ENCODE data around the gene UNC13D.
"Not testable (repeated sequence)": the region's sequence is repeated elsewhere in the genome, so short reads cannot be mapped to it uniquely, and the experiment has no call there.

Gene UNC13D

GRCh38 chr17:75875182-75875939 is 31.2 kb upstream of the UNC13D start:
- H3K27ac Mint-ChIP-seq = no peak overlapping the region
- H3K4me3 Mint-ChIP-seq = no peak overlapping the region
- no peak for DNase-seq

GRCh38 chr17:75874323-75875181 is 30.3 kb upstream of the UNC13D start:
- no peak for DNase-seq
- Mint-ChIP-seq H3K4me3 (no peak overlapping the region), H3K36me3 (ENCODE audit: low read depth) (no peaks in the 10 kb centered on the region), H3K4me1 (peaks cover 26% of the 10 kb centered on the region), H3K27ac (no peak overlapping the region), H3K9me3 (no peaks in the 10 kb centered on the region), H3K27me3 (ENCODE audit: low read depth, poor library complexity) (peaks cover 50% of the 10 kb centered on the region)
- no peak for TF ChIP-seq CTCF (IDR thresholded peaks at IDR 0.05)

More at GRCh38 chr17:75875182-75875939, 31.2 kb upstream of the UNC13D start:
- peaks cover 24% of the 10 kb centered on the region for H3K4me1 Mint-ChIP-seq
- peaks cover 57% of the 10 kb centered on the region for H3K27me3 Mint-ChIP-seq (ENCODE audit: low read depth, poor library complexity)
- H3K9me3 Mint-ChIP-seq = no peaks in the 10 kb centered on the region
- TF ChIP-seq CTCF (IDR thresholded peaks at IDR 0.05) = no peak
- no peaks in the 10 kb centered on the region for H3K36me3 Mint-ChIP-seq (ENCODE audit: low read depth)

- peaks cover 26% of the 10 kb centered on the region for H3K4me1 Mint-ChIP-seq
- H3K27me3 Mint-ChIP-seq (ENCODE audit: low read depth, poor library complexity) = peaks cover 43% of the 10 kb centered on the region
- no peak overlapping the region for H3K27ac Mint-ChIP-seq
- no peaks in the 10 kb centered on the region for H3K9me3 Mint-ChIP-seq
- no peak overlapping the region for H3K4me3 Mint-ChIP-seq
- H3K36me3 Mint-ChIP-seq (ENCODE audit: low read depth) = no peaks in the 10 kb centered on the region
- no peak for TF ChIP-seq CTCF (IDR thresholded peaks at IDR 0.05)
- DNase-seq = no peak
These were observed 29.6 kb upstream of the UNC13D start for GRCh38 chr17:75873587-75874322.

GRCh38 chr17:75872434-75873351 is 28.5 kb upstream of the UNC13D start:
- Mint-ChIP-seq H3K9me3 (no peaks in the 10 kb centered on the region), H3K4me1 (peaks cover 26% of the 10 kb centered on the region), H3K27me3 (ENCODE audit: low read depth, poor library complexity) (peaks cover 40% of the 10 kb centered on the region), H3K36me3 (ENCODE audit: low read depth) (no peaks in the 10 kb centered on the region), H3K4me3 (no peak overlapping the region), H3K27ac (no peak overlapping the region)
- DNase-seq = no peak
- TF ChIP-seq CTCF (IDR thresholded peaks at IDR 0.05) = no peak

- H3K27me3 Mint-ChIP-seq (ENCODE audit: low read depth, poor library complexity) = peaks cover 19% of the 10 kb centered on the region
- H3K4me1 Mint-ChIP-seq = peaks cover 16% of the 10 kb centered on the region
- DNase-seq; H3K4me3 Mint-ChIP-seq; H3K27ac Mint-ChIP-seq; H3K36me3 Mint-ChIP-seq (ENCODE audit: low read depth); H3K9me3 Mint-ChIP-seq: not testable (repeated sequence)
These were observed 26.0 kb upstream of the UNC13D start for GRCh38 chr17:75870228-75870627.

Measured in nephron progenitor cell (in vitro differentiated cells).